ENCODE data around the gene RAB23. TPM values are rescaled to one million over a fixed set of nuclear protein-coding genes. Genes with fewer than 3 reads are reported as not detected.

Gene RAB23
- total RNA-seq (1 to 10 TPM; 4.3 to 4.7 TPM), polyA plus RNA-seq (1.0 TPM)

- H3K4me1 ChIP-seq (ENCODE audit: insufficient read depth, low read length), result no peaks in the 10 kb centered on the region
- no peaks in the 10 kb centered on the region for H3K9me3 ChIP-seq (ENCODE audit: low read length)
- peak within 1 kb of the TSS; percentile 77 to 98 (median 92) for H3K27ac Mint-ChIP-seq
- ChIA-PET POLR2A (interaction anchor here (0.6 to 1.5 kb wide), 2 partner anchors 50 to 127 kb away, joined by 7 to 8 read pairs; partner anchors contain the start of gene BAG2), CTCF (interaction anchor here (0.8 to 1.5 kb wide), 5 partner anchors 10 to 132 kb away, joined by 3 read pairs; partner anchors contain the start of gene ZNF451)
- peak within 1 kb of the TSS; percentile 91 for H3K4me3 ChIP-seq (ENCODE audit: low read length)
- H3K4me3 Mint-ChIP-seq, result peak within 1 kb of the TSS; percentile 96 to 99 (median 98)
- H3K27me3 Mint-ChIP-seq, result peaks cover 11 to 22% of the 10 kb centered on the region in 2 donors
- no peaks in the 10 kb centered on the region for H3K9me3 Mint-ChIP-seq
- H3K27ac ChIP-seq (ENCODE audit: low read depth, low read length), result peak within 1 kb of the TSS; percentile 64
- H3K36me3 Mint-ChIP-seq, result peaks cover 0 to 8% (median 0%) of the 10 kb centered on the region in 3 donors
- H3K36me3 ChIP-seq (ENCODE audit: insufficient read depth, low read length), result no peaks in the 10 kb centered on the region
- peaks cover 6 to 14% (median 13%) of the 10 kb centered on the region in 3 donors for H3K4me1 Mint-ChIP-seq
- H3K27me3 ChIP-seq (ENCODE audit: insufficient read depth, low read length, poor library complexity, severe bottlenecking), result peaks cover 5% of the 10 kb centered on the region
- peak; percentile 69 to 87 (median 85) for DNase-seq
Observed at GRCh38 chr6:57221936-57222742, at the start of gene RAB23. Gene RAB23 (minus strand): TSS chr6:57222307. CDS start chr6:57210380, 11,927 bp downstream.

GRCh38 chr6:57268294-57268640 lies 46.2 kb upstream of the RAB23 start:
- no peaks in the 10 kb centered on the region for H3K4me1 ChIP-seq (ENCODE audit: insufficient read depth, low read length)
- H3K27me3 Mint-ChIP-seq, result peaks cover 7 to 14% of the 10 kb centered on the region in 2 donors
- CTCF ChIA-PET, result interaction anchor here (1.0 to 2.7 kb wide), 2 partner anchors 23 to 48 kb away, joined by 3 to 17 read pairs; partner anchors contain the start of gene PRIM2

GRCh38 chr6:57267586-57268293 lies 45.6 kb upstream of the RAB23 start:
- no peaks in the 10 kb centered on the region for H3K9me3 ChIP-seq (ENCODE audit: low read length)
- CTCF ChIA-PET, result interaction anchor here (1.0 to 2.7 kb wide), 5 partner anchors 11 to 53 kb away, joined by 3 to 17 read pairs (median 4); partner anchors contain the start of gene PRIM2

More at GRCh38 chr6:57268294-57268640, 46.2 kb upstream of the RAB23 start:
- no peak overlapping the region for H3K27ac ChIP-seq (ENCODE audit: low read depth, low read length)
- POLR2A ChIA-PET, result no interaction called here
- no peaks in the 10 kb centered on the region for H3K27me3 ChIP-seq (ENCODE audit: insufficient read depth, low read length, poor library complexity, severe bottlenecking)
- DNase-seq, result no peak
- Mint-ChIP-seq H3K27ac (no peak overlapping the region), H3K4me1 (no peaks in the 10 kb centered on the region), H3K36me3 (no peaks in the 10 kb centered on the region), H3K9me3 (no peaks in the 10 kb centered on the region), H3K4me3 (no peak overlapping the region)
- no peaks in the 10 kb centered on the region for H3K36me3 ChIP-seq (ENCODE audit: insufficient read depth, low read length)
- H3K4me3 ChIP-seq (ENCODE audit: low read length), result no peak overlapping the region
- H3K9me3 ChIP-seq (ENCODE audit: low read length), result no peaks in the 10 kb centered on the region

GRCh38 chr6:57265755-57266221 lies 43.7 kb upstream of the RAB23 start:
- DNase-seq, result no peak
- H3K27me3 ChIP-seq (ENCODE audit: insufficient read depth, low read length, poor library complexity, severe bottlenecking), result no peaks in the 10 kb centered on the region
- Mint-ChIP-seq H3K4me1 (no peaks in the 10 kb centered on the region), H3K27ac (no peak overlapping the region), H3K9me3 (no peaks in the 10 kb centered on the region), H3K36me3 (no peaks in the 10 kb centered on the region), H3K27me3 (peaks cover 2 to 4% of the 10 kb centered on the region in 2 donors), H3K4me3 (no peak overlapping the region)
- no peaks in the 10 kb centered on the region for H3K4me1 ChIP-seq (ENCODE audit: insufficient read depth, low read length)
- no peak overlapping the region for H3K27ac ChIP-seq (ENCODE audit: low read depth, low read length)
- no peaks in the 10 kb centered on the region for H3K36me3 ChIP-seq (ENCODE audit: insufficient read depth, low read length)
- no peak overlapping the region for H3K4me3 ChIP-seq (ENCODE audit: low read length)
- ChIA-PET CTCF (interaction anchor here (1.3 to 2.7 kb wide), 3 partner anchors 13 to 363 kb away, joined by 3 to 17 read pairs (median 8); partner anchors contain the start of gene PRIM2), POLR2A (no interaction called here)
- no peaks in the 10 kb centered on the region for H3K9me3 ChIP-seq (ENCODE audit: low read length)

More at GRCh38 chr6:57267586-57268293, 45.6 kb upstream of the RAB23 start:
- no peak overlapping the region for H3K27ac ChIP-seq (ENCODE audit: low read depth, low read length)
- H3K36me3 ChIP-seq (ENCODE audit: insufficient read depth, low read length), result no peaks in the 10 kb centered on the region
- H3K4me3 Mint-ChIP-seq, result no peak overlapping the region
- H3K27me3 Mint-ChIP-seq, result peaks cover 4 to 12% of the 10 kb centered on the region in 2 donors
- no peaks in the 10 kb centered on the region for H3K9me3 Mint-ChIP-seq
- no peaks in the 10 kb centered on the region for H3K27me3 ChIP-seq (ENCODE audit: insufficient read depth, low read length, poor library complexity, severe bottlenecking)
- H3K4me1 Mint-ChIP-seq, result no peaks in the 10 kb centered on the region
- POLR2A ChIA-PET, result no interaction called here
- H3K27ac Mint-ChIP-seq, result no peak overlapping the region
- no peaks in the 10 kb centered on the region for H3K36me3 Mint-ChIP-seq
- H3K4me3 ChIP-seq (ENCODE audit: low read length), result no peak overlapping the region
- DNase-seq, result peak in 4 of 5 donors; percentile 9 to 36 (median 16)
- no peaks in the 10 kb centered on the region for H3K4me1 ChIP-seq (ENCODE audit: insufficient read depth, low read length)

- Mint-ChIP-seq H3K36me3 (no peaks in the 10 kb centered on the region), H3K4me3 (no peak overlapping the region), H3K4me1 (no peaks in the 10 kb centered on the region), H3K27ac (no peak overlapping the region), H3K9me3 (no peaks in the 10 kb centered on the region), H3K27me3 (peaks cover 2 to 4% of the 10 kb centered on the region in 2 donors)
- H3K27me3 ChIP-seq (ENCODE audit: insufficient read depth, low read length, poor library complexity, severe bottlenecking), result no peaks in the 10 kb centered on the region
- H3K36me3 ChIP-seq (ENCODE audit: insufficient read depth, low read length), result no peaks in the 10 kb centered on the region
- H3K4me3 ChIP-seq (ENCODE audit: low read length), result no peak overlapping the region
- no peaks in the 10 kb centered on the region for H3K9me3 ChIP-seq (ENCODE audit: low read length)
- POLR2A ChIA-PET, result no interaction called here
- H3K27ac ChIP-seq (ENCODE audit: low read depth, low read length), result no peak overlapping the region
- no peak for DNase-seq
- H3K4me1 ChIP-seq (ENCODE audit: insufficient read depth, low read length), result no peaks in the 10 kb centered on the region
- CTCF ChIA-PET, result no interaction called here
Observed at GRCh38 chr6:57263739-57264138, 41.6 kb upstream of the RAB23 start.

- DNase-seq, result no peak
- H3K9me3 ChIP-seq (ENCODE audit: low read length), result no peaks in the 10 kb centered on the region
- no peak overlapping the region for H3K27ac Mint-ChIP-seq
- no peaks in the 10 kb centered on the region for H3K4me1 Mint-ChIP-seq
- no peaks in the 10 kb centered on the region for H3K27me3 ChIP-seq (ENCODE audit: insufficient read depth, low read length, poor library complexity, severe bottlenecking)
- no peaks in the 10 kb centered on the region for H3K36me3 ChIP-seq (ENCODE audit: insufficient read depth, low read length)
- no peak overlapping the region for H3K4me3 ChIP-seq (ENCODE audit: low read length)
- H3K9me3 Mint-ChIP-seq, result no peaks in the 10 kb centered on the region
- H3K36me3 Mint-ChIP-seq, result no peaks in the 10 kb centered on the region
- no peak overlapping the region for H3K27ac ChIP-seq (ENCODE audit: low read depth, low read length)
- H3K4me3 Mint-ChIP-seq, result no peak overlapping the region
- ChIA-PET POLR2A (no interaction called here), CTCF (no interaction called here)
- H3K27me3 Mint-ChIP-seq, result peaks cover 2 to 4% of the 10 kb centered on the region in 2 donors
- H3K4me1 ChIP-seq (ENCODE audit: insufficient read depth, low read length), result no peaks in the 10 kb centered on the region
Observed at GRCh38 chr6:57262901-57263694, 41.0 kb upstream of the RAB23 start.

GRCh38 chr6:57262488-57262887 lies 40.4 kb upstream of the RAB23 start:
- H3K9me3 ChIP-seq (ENCODE audit: low read length), result no peaks in the 10 kb centered on the region
- H3K4me3 ChIP-seq (ENCODE audit: low read length), result no peak overlapping the region
- POLR2A ChIA-PET, result no interaction called here
- no peak overlapping the region for H3K27ac ChIP-seq (ENCODE audit: low read depth, low read length)
- H3K27me3 ChIP-seq (ENCODE audit: insufficient read depth, low read length, poor library complexity, severe bottlenecking), result no peaks in the 10 kb centered on the region
- peaks cover 2 to 4% of the 10 kb centered on the region in 2 donors for H3K27me3 Mint-ChIP-seq
- no peaks in the 10 kb centered on the region for H3K4me1 Mint-ChIP-seq
- no peaks in the 10 kb centered on the region for H3K4me1 ChIP-seq (ENCODE audit: insufficient read depth, low read length)
- H3K9me3 Mint-ChIP-seq, result no peaks in the 10 kb centered on the region
- H3K36me3 Mint-ChIP-seq, result no peaks in the 10 kb centered on the region
- H3K36me3 ChIP-seq (ENCODE audit: insufficient read depth, low read length), result no peaks in the 10 kb centered on the region
- CTCF ChIA-PET, result no interaction called here
- H3K27ac Mint-ChIP-seq, result no peak overlapping the region
- DNase-seq, result no peak
- H3K4me3 Mint-ChIP-seq, result no peak overlapping the region
